GM23338 (cell line): ENCODE data around the gene AHR.

Source experiments
- CREB1 ChIP-seq: fragments of 250-450 bp; sonication (Bioruptor Pico); IDR thresholded peaks from 2 replicates; pipeline ENCODE4 v1.5.0; 2020; ENCODE audit warnings: low read depth, mild to moderate bottlenecking, moderate library complexity
- EZH2 ChIP-seq: fragments of 200-600 bp; sonication (generic); IDR thresholded peaks from one replicate; pipeline ENCODE4 v1.8.0; 2017; ENCODE audit warnings: antibody characterized with exemption, mild to moderate bottlenecking, low read depth; ENCODE audit not compliant: unreplicated experiment
- EZH2phosphoT487 ChIP-seq: fragments of 200-600 bp; sonication (generic); IDR thresholded peaks from one replicate; pipeline ENCODE4 v1.8.1; 2018; ENCODE audit warnings: antibody characterized with exemption; ENCODE audit not compliant: unreplicated experiment
- JUNB ChIP-seq: IDR thresholded peaks from one replicate; pipeline ENCODE4 v1.6.1; 2016; ENCODE audit warnings: antibody characterized with exemption; ENCODE audit not compliant: unreplicated experiment
- NANOG ChIP-seq: IDR thresholded peaks from 2 replicates; pipeline ENCODE4 v1.6.1; 2016; ENCODE audit warnings: antibody characterized with exemption, borderline replicate concordance
- POLR2AphosphoS5 ChIP-seq: IDR thresholded peaks from 2 replicates; pipeline ENCODE4 v1.6.1; 2016; ENCODE audit warnings: antibody characterized with exemption, low read depth
- STAT1 ChIP-seq: IDR thresholded peaks from one replicate; pipeline ENCODE4 v1.6.1; 2016; ENCODE audit warnings: antibody characterized with exemption; ENCODE audit not compliant: unreplicated experiment
- ZNF114 ChIP-seq: fragments of 250-450 bp; sonication (Bioruptor Pico); IDR thresholded peaks from 2 replicates; pipeline ENCODE4 v1.5.0; 2020; ENCODE audit warnings: mild to moderate bottlenecking, moderate library complexity
- ZNF331 ChIP-seq: fragments of 250-450 bp; sonication (Bioruptor Pico); IDR thresholded peaks from 2 replicates; pipeline ENCODE4 v1.5.0; 2020; ENCODE audit warnings: low read depth, mild to moderate bottlenecking, moderate library complexity
- TF ChIP-seq, protein P1 (sequence below), 2 experiments: fragments of 200-600 bp in 1 of 2; sonication (generic) in 1 of 2; conservative IDR thresholded peaks; 2 replicates each; pipeline versions ENCODE4 v1.5.1 to v1.6.1; 2016 to 2017; ENCODE audit warnings: antibody characterized with exemption in 2 of 2, low read depth in 2 of 2, mild to moderate bottlenecking in 2 of 2, moderate library complexity in 1 of 2
- TF ChIP-seq, protein P2 (sequence below): IDR thresholded peaks from one replicate; pipeline ENCODE4 v1.6.1; 2018; ENCODE audit warnings: antibody characterized with exemption; ENCODE audit not compliant: unreplicated experiment
- TF ChIP-seq, protein P3 (sequence below): IDR thresholded peaks from 2 replicates; pipeline ENCODE4 v1.6.1; 2016; ENCODE audit warnings: antibody characterized with exemption

DNA sequence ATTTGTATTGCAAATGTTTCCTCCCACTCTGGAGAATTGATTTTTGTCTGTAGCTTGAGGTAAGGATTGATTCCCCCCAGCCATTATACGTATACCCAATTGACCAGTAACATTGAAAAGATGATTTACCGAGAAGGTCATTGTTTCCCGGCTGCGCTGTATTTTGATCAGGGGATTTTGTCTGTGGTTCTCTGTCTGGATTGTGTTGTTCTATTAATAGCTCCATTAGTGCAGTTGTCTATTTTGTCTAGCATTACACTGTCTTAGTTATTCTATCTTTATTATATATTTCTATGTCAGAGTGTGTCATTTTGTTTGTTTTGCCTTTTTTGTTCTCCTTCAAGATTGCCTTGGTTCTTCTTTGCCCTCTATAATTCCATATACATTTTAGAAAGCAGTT is 37.7 kb downstream of the AHR start:
- TF ChIP-seq, protein P1, sequence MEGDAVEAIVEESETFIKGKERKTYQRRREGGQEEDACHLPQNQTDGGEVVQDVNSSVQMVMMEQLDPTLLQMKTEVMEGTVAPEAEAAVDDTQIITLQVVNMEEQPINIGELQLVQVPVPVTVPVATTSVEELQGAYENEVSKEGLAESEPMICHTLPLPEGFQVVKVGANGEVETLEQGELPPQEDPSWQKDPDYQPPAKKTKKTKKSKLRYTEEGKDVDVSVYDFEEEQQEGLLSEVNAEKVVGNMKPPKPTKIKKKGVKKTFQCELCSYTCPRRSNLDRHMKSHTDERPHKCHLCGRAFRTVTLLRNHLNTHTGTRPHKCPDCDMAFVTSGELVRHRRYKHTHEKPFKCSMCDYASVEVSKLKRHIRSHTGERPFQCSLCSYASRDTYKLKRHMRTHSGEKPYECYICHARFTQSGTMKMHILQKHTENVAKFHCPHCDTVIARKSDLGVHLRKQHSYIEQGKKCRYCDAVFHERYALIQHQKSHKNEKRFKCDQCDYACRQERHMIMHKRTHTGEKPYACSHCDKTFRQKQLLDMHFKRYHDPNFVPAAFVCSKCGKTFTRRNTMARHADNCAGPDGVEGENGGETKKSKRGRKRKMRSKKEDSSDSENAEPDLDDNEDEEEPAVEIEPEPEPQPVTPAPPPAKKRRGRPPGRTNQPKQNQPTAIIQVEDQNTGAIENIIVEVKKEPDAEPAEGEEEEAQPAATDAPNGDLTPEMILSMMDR (conservative IDR thresholded peaks at IDR 0.05; ENCODE audit: low read depth in 2 of 2) = no peak
- TF ChIP-seq EZH2phosphoT487 = no peak
- TF ChIP-seq POLR2AphosphoS5 = no peak
- TF ChIP-seq EZH2 = no peak
- TF ChIP-seq JUNB = no peak
- no peak for TF ChIP-seq ZNF114 (CRISPR knock-in tag)
- no peak for TF ChIP-seq CREB1 (CRISPR knock-in tag)
- no peak for TF ChIP-seq STAT1
- TF ChIP-seq, protein P2, sequence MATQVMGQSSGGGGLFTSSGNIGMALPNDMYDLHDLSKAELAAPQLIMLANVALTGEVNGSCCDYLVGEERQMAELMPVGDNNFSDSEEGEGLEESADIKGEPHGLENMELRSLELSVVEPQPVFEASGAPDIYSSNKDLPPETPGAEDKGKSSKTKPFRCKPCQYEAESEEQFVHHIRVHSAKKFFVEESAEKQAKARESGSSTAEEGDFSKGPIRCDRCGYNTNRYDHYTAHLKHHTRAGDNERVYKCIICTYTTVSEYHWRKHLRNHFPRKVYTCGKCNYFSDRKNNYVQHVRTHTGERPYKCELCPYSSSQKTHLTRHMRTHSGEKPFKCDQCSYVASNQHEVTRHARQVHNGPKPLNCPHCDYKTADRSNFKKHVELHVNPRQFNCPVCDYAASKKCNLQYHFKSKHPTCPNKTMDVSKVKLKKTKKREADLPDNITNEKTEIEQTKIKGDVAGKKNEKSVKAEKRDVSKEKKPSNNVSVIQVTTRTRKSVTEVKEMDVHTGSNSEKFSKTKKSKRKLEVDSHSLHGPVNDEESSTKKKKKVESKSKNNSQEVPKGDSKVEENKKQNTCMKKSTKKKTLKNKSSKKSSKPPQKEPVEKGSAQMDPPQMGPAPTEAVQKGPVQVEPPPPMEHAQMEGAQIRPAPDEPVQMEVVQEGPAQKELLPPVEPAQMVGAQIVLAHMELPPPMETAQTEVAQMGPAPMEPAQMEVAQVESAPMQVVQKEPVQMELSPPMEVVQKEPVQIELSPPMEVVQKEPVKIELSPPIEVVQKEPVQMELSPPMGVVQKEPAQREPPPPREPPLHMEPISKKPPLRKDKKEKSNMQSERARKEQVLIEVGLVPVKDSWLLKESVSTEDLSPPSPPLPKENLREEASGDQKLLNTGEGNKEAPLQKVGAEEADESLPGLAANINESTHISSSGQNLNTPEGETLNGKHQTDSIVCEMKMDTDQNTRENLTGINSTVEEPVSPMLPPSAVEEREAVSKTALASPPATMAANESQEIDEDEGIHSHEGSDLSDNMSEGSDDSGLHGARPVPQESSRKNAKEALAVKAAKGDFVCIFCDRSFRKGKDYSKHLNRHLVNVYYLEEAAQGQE = no peak
- TF ChIP-seq, protein P3, sequence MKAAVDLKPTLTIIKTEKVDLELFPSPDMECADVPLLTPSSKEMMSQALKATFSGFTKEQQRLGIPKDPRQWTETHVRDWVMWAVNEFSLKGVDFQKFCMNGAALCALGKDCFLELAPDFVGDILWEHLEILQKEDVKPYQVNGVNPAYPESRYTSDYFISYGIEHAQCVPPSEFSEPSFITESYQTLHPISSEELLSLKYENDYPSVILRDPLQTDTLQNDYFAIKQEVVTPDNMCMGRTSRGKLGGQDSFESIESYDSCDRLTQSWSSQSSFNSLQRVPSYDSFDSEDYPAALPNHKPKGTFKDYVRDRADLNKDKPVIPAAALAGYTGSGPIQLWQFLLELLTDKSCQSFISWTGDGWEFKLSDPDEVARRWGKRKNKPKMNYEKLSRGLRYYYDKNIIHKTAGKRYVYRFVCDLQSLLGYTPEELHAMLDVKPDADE = no peak
- TF ChIP-seq NANOG = no peak
- no peak for TF ChIP-seq ZNF331 (CRISPR knock-in tag)
